ENCODE data around the gene ORMDL2.
"Not testable (repeated sequence)": the region's sequence is repeated elsewhere in the genome, so short reads cannot be mapped to it uniquely, and the experiment has no call there.

ORMDL2 gene

GRCh38 chr12:55852740-55853139, 34.9 kb downstream of the ORMDL2 start:
- no peak for TF ChIP-seq POLR2A (IDR thresholded peaks at IDR 0.05; ENCODE audit: low read depth, low read length)
- DNase-seq (ENCODE audit: insufficient read length, low spot score) (no peak), FAIRE-seq (no peak)

- no peak for TF ChIP-seq POLR2A (IDR thresholded peaks at IDR 0.05; ENCODE audit: low read depth, low read length)
- DNase-seq (ENCODE audit: insufficient read length, low spot score) = no peak
- no peak for FAIRE-seq
These were observed 43.6 kb downstream of the ORMDL2 start for GRCh38 chr12:55861396-55861795.

GRCh38 chr12:55861871-55862270, 44.0 kb downstream of the ORMDL2 start:
- DNase-seq (ENCODE audit: insufficient read length, low spot score) (no peak), FAIRE-seq (no peak)
- no peak for TF ChIP-seq POLR2A (IDR thresholded peaks at IDR 0.05; ENCODE audit: low read depth, low read length)

GRCh38 chr12:55862286-55862685, 44.4 kb downstream of the ORMDL2 start:
- no peak for TF ChIP-seq POLR2A (IDR thresholded peaks at IDR 0.05; ENCODE audit: low read depth, low read length)
- FAIRE-seq (no peak), DNase-seq (ENCODE audit: insufficient read length, low spot score) (no peak)

GRCh38 chr12:55862931-55863330, 45.1 kb downstream of the ORMDL2 start:
- not testable (repeated sequence) for DNase-seq (ENCODE audit: insufficient read length, low spot score); FAIRE-seq

GRCh38 chr12:55865327-55865726, 47.5 kb downstream of the ORMDL2 start:
- DNase-seq (ENCODE audit: insufficient read length, low spot score) (no peak), FAIRE-seq (no peak)
- TF ChIP-seq POLR2A (IDR thresholded peaks at IDR 0.05; ENCODE audit: low read depth, low read length) = no peak

GRCh38 chr12:55866454-55867004, 48.7 kb downstream of the ORMDL2 start:
- not testable (repeated sequence) for DNase-seq (ENCODE audit: insufficient read length, low spot score); FAIRE-seq
